NCI-H128 (cell line): ENCODE measurements around the gene ASF1B.

ENCODE experiments used
- DNase-seq: peaks from one replicate; lab custom pipeline; 2025; ENCODE audit not compliant: unreplicated experiment; lab: John Stamatoyannopoulos, UW

ASF1B gene

GRCh38 chr19:14088634-14089411, 47.6 kb downstream of the ASF1B start:
- DNase-seq: no peak

- DNase-seq: no peak
These were observed 50.3 kb downstream of the ASF1B start for GRCh38 chr19:14086098-14086497.

GRCh38 chr19:14085309-14085995, 50.9 kb downstream of the ASF1B start, which contains the start of gene C19orf67:
TSS of gene C19orf67 (minus strand) at chr19:14085783. CDS start at chr19:14085627, 156 bp downstream.
- no peak for DNase-seq

GRCh38 chr19:14082675-14082960, 53.8 kb downstream of the ASF1B start:
- DNase-seq: no peak

GRCh38 chr19:14081797-14082674, 54.4 kb downstream of the ASF1B start:
- no peak for DNase-seq

- DNase-seq: peak; percentile 96
These were observed 55.2 kb downstream of the ASF1B start for GRCh38 chr19:14080887-14081796.

GRCh38 chr19:14078411-14078810, 58.0 kb downstream of the ASF1B start:
- no peak for DNase-seq

- no peak for DNase-seq
These were observed 62.2 kb downstream of the ASF1B start for GRCh38 chr19:14073925-14074838.

GRCh38 chr19:14073261-14073924, 63.0 kb downstream of the ASF1B start:
- DNase-seq: no peak

- no peak for DNase-seq
These were observed 63.7 kb downstream of the ASF1B start, which contains the start of gene MISP3 for GRCh38 chr19:14072535-14073260. TSS of gene MISP3 (plus strand) at chr19:14072786. CDS start at chr19:14073310, 524 bp downstream.

GRCh38 chr19:14070268-14071050, 65.9 kb downstream of the ASF1B start:
- no peak for DNase-seq
